ENCODE data around the gene GSK3A. TPM values are rescaled to one million over a fixed set of nuclear protein-coding genes. Genes with fewer than 3 reads are reported as not detected.

Gene GSK3A
- total and polyA plus RNA-seq, 2 of the 4 experiments (the other 2 are of a cell fraction) = 8.1 to 43.3 TPM

DNA sequence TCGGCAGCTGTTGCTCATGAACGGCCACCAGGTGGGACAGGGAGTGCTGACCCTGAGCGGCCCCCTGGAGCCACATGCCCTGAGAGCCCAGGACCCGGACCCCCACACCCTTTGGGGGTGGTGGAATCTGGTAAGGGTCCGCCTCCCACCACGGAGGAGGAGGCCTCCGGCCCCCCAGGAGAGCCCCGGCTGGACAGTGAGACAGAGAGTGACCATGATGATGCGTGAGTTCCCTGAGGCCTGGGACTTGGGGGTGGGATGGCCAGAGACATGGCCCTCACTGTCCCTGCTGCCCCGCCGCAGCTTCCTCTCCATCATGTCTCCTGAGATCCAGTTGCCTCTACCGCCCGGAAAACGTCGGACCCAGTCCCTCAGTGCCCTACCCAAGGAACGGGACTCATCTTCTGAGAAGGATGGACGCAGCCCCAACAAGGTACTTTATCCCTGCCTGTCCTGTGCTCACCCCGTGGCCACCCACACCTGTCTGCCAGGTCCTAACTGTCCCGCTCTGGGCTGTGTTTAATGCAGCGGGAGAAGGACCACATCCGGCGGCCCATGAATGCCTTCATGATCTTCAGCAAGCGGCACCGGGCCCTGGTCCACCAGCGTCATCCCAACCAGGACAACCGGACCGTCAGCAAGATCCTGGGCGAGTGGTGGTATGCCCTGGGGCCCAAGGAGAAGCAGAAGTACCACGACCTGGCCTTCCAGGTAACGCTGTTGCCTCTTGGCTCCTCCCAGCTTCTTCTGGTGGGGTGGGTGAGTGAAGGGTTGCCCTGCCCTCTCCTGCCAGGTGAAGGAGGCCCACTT is 44.8 kb upstream of the GSK3A start:
- dilution Hi-C loops (cut with HindIII; ENCODE audit: low sequenced_read_pairs, unreplicated experiment) = no loop called here

More for the DNA sequence above, 44.8 kb upstream of the GSK3A start:
- Histone ChIP-seq H3K9me1 (ENCODE audit: insufficient read depth, low read length) (peaks cover 14% of the 10 kb centered on the region), H4K8ac (ENCODE audit: low read depth in 2 of 2, low read length in 2 of 2) (no peak overlapping the region), H4K20me1 (ENCODE audit: insufficient read depth, low read length) (peaks cover 36% of the 10 kb centered on the region), H3K27me3 (ENCODE audit: control insufficient read depth, insufficient read depth, low read length) (no peaks in the 10 kb centered on the region), H3K36me3 (ENCODE audit: control insufficient read depth, insufficient read depth, low read length) (peaks cover 50% of the 10 kb centered on the region), H3K9ac (ENCODE audit: low read depth, low read length) (no peak overlapping the region), H2AK9ac (replicated peaks; ENCODE audit: low read depth, low read length, poor library complexity) (no peak overlapping the region), H3K14ac (replicated peaks; ENCODE audit: low read depth, low read length) (no peak overlapping the region), H4K91ac (ENCODE audit: insufficient read depth, low read depth, low read length) (no peak overlapping the region), H3K4me2 (ENCODE audit: low read depth, low read length) (no peak overlapping the region), H2BK120ac (ENCODE audit: low read depth, low read length) (no peak overlapping the region), H2AK5ac (ENCODE audit: low read depth, low read length) (0 out of 2 replicates have a peak overlapping the region, but pooled peaks have one; percentile 23), H3K79me1 (ENCODE audit: low read depth in 1 of 2, low read length in 2 of 2) (peaks cover 30 to 48% of the 10 kb centered on the region in 2 experiments), H3K18ac (ENCODE audit: low read depth, low read length) (no peak overlapping the region), H2BK5ac (ENCODE audit: low read depth, low read length, poor library complexity, severe bottlenecking) (no peak overlapping the region), H4K5ac (ENCODE audit: low read depth, low read length) (no peak overlapping the region), H3K4me3 (ENCODE audit: insufficient read depth, low read depth, low read length) (no peak overlapping the region), H2BK20ac (ENCODE audit: low read depth, low read length) (no peak overlapping the region), H2AFZ (replicated peaks; ENCODE audit: low read length, poor library complexity) (no peak overlapping the region), H3K9me3 (ENCODE audit: control insufficient read depth, insufficient read depth, low read length) (no peaks in the 10 kb centered on the region), H3K56ac (ENCODE audit: extremely low read depth, insufficient read depth, low read length) (no peak overlapping the region), H3K23ac (ENCODE audit: low read depth, low read length) (no peak overlapping the region), H3K4me1 (ENCODE audit: control insufficient read depth, insufficient read depth, low read length) (peaks cover 27% of the 10 kb centered on the region), H3K4ac (ENCODE audit: low read depth, low read length) (no peak overlapping the region), H2BK15ac (ENCODE audit: low read depth, low read length) (no peak overlapping the region), H3K27ac (ENCODE audit: insufficient read depth, low read length) (no peak overlapping the region)
- intact Hi-C loops (cut with micrococcal nuclease) (no loop called here), in situ Hi-C loops (cut with MboI; ENCODE audit: low sequenced_read_pairs) (no loop called here)
- ATAC-seq (ENCODE audit: low read depth) = no peak
- ChIA-PET POLR2A (ENCODE audit: unreplicated experiment) (no interaction called here), CTCF (no interaction called here)
- 89% methylated on average over 15 of the region's 30 CpGs; no CpG with 5 or more reads in 1 of the 2 experiments for WGBS, 2 experiments (ENCODE audit: extremely low coverage in 2 of 2, insufficient read length in 1 of 2)
- TSS peak; percentile 55 for BruUV-seq (replicated peaks)
- DNase-seq = no peak
- TF ChIP-seq RFX5 (IDR thresholded peaks at IDR 0.05; ENCODE audit: low read depth, low read length) = no peak
- TF ChIP-seq MAFK (IDR thresholded peaks at IDR 0.05; ENCODE audit: low read depth, low read length) = peak; percentile 80
- no peak for TF ChIP-seq RAD21 (IDR thresholded peaks at IDR 0.05; ENCODE audit: low read length)

Data from IMR-90 (cell line).